ENCODE results near the gene HPGD. TPM values are rescaled to one million over a fixed set of nuclear protein-coding genes. Genes with fewer than 3 reads are reported as not detected.

Gene HPGD
- total and polyA plus RNA-seq, 2 of the 4 experiments (the other 2 are of a cell fraction) = not detected

DNA sequence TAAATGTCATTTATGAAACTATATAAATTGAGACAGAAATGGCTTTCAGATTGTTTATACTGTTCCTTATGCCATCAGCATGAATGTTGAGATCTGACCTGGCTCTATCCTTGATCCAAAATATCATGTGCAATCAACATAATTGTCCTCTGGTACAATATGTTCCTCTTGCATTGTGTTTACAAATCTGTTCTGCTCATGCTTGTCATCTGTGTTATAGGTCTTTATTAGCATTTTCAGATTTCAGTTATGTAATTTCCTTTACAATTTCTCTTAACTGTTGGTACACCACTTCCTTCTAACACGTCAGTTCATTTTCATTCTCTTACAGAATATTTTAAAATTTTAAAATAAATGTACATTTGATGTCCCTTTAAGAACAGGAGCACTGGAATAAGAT lies 1.6 kb downstream of the HPGD start:
- H2AK5ac ChIP-seq (ENCODE audit: low read depth, low read length) = no peak overlapping the region
- no peak overlapping the region for H3K27ac ChIP-seq (ENCODE audit: insufficient read depth, low read length)
- H3K79me1 ChIP-seq (ENCODE audit: low read depth in 1 of 2, low read length in 2 of 2) = no peaks in the 10 kb centered on the region
- no peak overlapping the region for H3K56ac ChIP-seq (ENCODE audit: extremely low read depth, insufficient read depth, low read length)
- no TSS peak for BruUV-seq (replicated peaks)
- no peaks in the 10 kb centered on the region for H4K20me1 ChIP-seq (ENCODE audit: insufficient read depth, low read length)
- no peak overlapping the region for H2BK20ac ChIP-seq (ENCODE audit: low read depth, low read length)
- H3K9me1 ChIP-seq (ENCODE audit: insufficient read depth, low read length) = no peaks in the 10 kb centered on the region
- WGBS, 2 experiments (ENCODE audit: extremely low coverage in 2 of 2, insufficient read length in 1 of 2) = no CpG with 5 or more reads among the region's 1 CpG
- in situ Hi-C loops (cut with MboI; ENCODE audit: low sequenced_read_pairs) (no loop called here), dilution Hi-C loops (cut with HindIII; ENCODE audit: low sequenced_read_pairs, unreplicated experiment) (no loop called here), intact Hi-C loops (cut with micrococcal nuclease) (loop anchor here (10.0 kb wide), 1 partner anchor 1376 kb away; no protein-coding TSS in a partner anchor)
- no peak overlapping the region for H4K91ac ChIP-seq (ENCODE audit: insufficient read depth, low read depth, low read length)
- TF ChIP-seq, protein P1, sequence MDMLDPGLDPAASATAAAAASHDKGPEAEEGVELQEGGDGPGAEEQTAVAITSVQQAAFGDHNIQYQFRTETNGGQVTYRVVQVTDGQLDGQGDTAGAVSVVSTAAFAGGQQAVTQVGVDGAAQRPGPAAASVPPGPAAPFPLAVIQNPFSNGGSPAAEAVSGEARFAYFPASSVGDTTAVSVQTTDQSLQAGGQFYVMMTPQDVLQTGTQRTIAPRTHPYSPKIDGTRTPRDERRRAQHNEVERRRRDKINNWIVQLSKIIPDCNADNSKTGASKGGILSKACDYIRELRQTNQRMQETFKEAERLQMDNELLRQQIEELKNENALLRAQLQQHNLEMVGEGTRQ (IDR thresholded peaks at IDR 0.05; ENCODE audit: low read depth, low read length) = no peak
- TF ChIP-seq RCOR1 (IDR thresholded peaks at IDR 0.05; ENCODE audit: insufficient replicate concordance, low read length) (no peak), BHLHE40 (IDR thresholded peaks at IDR 0.05; ENCODE audit: low read depth, low read length) (no peak), NFE2L2 (IDR thresholded peaks at IDR 0.05; ENCODE audit: low read depth, low read length) (no peak), FOS (IDR thresholded peaks at IDR 0.05; ENCODE audit: low read depth, low read length) (no peak), MXI1 (IDR thresholded peaks at IDR 0.05; ENCODE audit: borderline replicate concordance, low read depth, low read length) (no peak), RAD21 (IDR thresholded peaks at IDR 0.05; ENCODE audit: low read length) (no peak), MAZ (IDR thresholded peaks at IDR 0.05; ENCODE audit: borderline replicate concordance, low read depth, low read length) (no peak), CEBPB (IDR thresholded peaks at IDR 0.05; ENCODE audit: low read depth, low read length) (no peak), CHD1 (IDR thresholded peaks at IDR 0.05; ENCODE audit: low read depth, low read length) (no peak), SMC3 (IDR thresholded peaks at IDR 0.05; ENCODE audit: low read depth, low read length) (no peak)
- TF ChIP-seq, protein P2, sequence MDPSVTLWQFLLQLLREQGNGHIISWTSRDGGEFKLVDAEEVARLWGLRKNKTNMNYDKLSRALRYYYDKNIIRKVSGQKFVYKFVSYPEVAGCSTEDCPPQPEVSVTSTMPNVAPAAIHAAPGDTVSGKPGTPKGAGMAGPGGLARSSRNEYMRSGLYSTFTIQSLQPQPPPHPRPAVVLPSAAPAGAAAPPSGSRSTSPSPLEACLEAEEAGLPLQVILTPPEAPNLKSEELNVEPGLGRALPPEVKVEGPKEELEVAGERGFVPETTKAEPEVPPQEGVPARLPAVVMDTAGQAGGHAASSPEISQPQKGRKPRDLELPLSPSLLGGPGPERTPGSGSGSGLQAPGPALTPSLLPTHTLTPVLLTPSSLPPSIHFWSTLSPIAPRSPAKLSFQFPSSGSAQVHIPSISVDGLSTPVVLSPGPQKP (IDR thresholded peaks at IDR 0.05; ENCODE audit: borderline replicate concordance, low read depth, low read length) = no peak
- TF ChIP-seq, protein P3, sequence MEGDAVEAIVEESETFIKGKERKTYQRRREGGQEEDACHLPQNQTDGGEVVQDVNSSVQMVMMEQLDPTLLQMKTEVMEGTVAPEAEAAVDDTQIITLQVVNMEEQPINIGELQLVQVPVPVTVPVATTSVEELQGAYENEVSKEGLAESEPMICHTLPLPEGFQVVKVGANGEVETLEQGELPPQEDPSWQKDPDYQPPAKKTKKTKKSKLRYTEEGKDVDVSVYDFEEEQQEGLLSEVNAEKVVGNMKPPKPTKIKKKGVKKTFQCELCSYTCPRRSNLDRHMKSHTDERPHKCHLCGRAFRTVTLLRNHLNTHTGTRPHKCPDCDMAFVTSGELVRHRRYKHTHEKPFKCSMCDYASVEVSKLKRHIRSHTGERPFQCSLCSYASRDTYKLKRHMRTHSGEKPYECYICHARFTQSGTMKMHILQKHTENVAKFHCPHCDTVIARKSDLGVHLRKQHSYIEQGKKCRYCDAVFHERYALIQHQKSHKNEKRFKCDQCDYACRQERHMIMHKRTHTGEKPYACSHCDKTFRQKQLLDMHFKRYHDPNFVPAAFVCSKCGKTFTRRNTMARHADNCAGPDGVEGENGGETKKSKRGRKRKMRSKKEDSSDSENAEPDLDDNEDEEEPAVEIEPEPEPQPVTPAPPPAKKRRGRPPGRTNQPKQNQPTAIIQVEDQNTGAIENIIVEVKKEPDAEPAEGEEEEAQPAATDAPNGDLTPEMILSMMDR (conservative IDR thresholded peaks at IDR 0.05; ENCODE audit: low read depth, low read length) = no peak
- H3K27me3 ChIP-seq (ENCODE audit: control insufficient read depth, insufficient read depth, low read length) = peaks cover 18% of the 10 kb centered on the region
- H2AFZ ChIP-seq (replicated peaks; ENCODE audit: low read length, poor library complexity) = no peak overlapping the region
- no peaks in the 10 kb centered on the region for H3K9me3 ChIP-seq (ENCODE audit: control insufficient read depth, insufficient read depth, low read length)
- H2BK5ac ChIP-seq (ENCODE audit: low read depth, low read length, poor library complexity, severe bottlenecking) = no peak overlapping the region
- H3K4me3 ChIP-seq (ENCODE audit: insufficient read depth, low read depth, low read length) = no peak overlapping the region
- no peak overlapping the region for H3K14ac ChIP-seq (replicated peaks; ENCODE audit: low read depth, low read length)
- H3K9ac ChIP-seq (ENCODE audit: low read depth, low read length) = no peak overlapping the region
- H4K5ac ChIP-seq (ENCODE audit: low read depth, low read length) = no peak overlapping the region
- H3K4me2 ChIP-seq (ENCODE audit: low read depth, low read length) = no peak overlapping the region
- no peak overlapping the region for H2BK15ac ChIP-seq (ENCODE audit: low read depth, low read length)
- no peak overlapping the region for H2BK120ac ChIP-seq (ENCODE audit: low read depth, low read length)
- no peak for DNase-seq
- H2AK9ac ChIP-seq (replicated peaks; ENCODE audit: low read depth, low read length, poor library complexity) = no peak overlapping the region
- H4K8ac ChIP-seq (ENCODE audit: low read depth in 2 of 2, low read length in 2 of 2) = no peak overlapping the region
- H3K23ac ChIP-seq (ENCODE audit: low read depth, low read length) = no peak overlapping the region
- H3K4me1 ChIP-seq (ENCODE audit: control insufficient read depth, insufficient read depth, low read length) = no peaks in the 10 kb centered on the region
- H3K36me3 ChIP-seq (ENCODE audit: control insufficient read depth, insufficient read depth, low read length) = no peaks in the 10 kb centered on the region
- no peak for ATAC-seq (ENCODE audit: low read depth)
- CTCF ChIA-PET = no interaction called here
- H3K18ac ChIP-seq (ENCODE audit: low read depth, low read length) = no peak overlapping the region
- H3K4ac ChIP-seq (ENCODE audit: low read depth, low read length) = no peak overlapping the region
- POLR2A ChIA-PET (ENCODE audit: unreplicated experiment) = no interaction called here
